Psoas muscle (tissue), 8 donors: ENCODE results near the gene HTR3B. TPM values are rescaled to one million over a fixed set of nuclear protein-coding genes. Genes with fewer than 3 reads are reported as not detected.

Experiments
- ATAC-seq, 4 donors: fragments of 200-7000 bp; cut with Tn5 transposase; one replicate each; pipeline ENCODE4 v1.9.1; 2020; ENCODE audit warnings: moderate library complexity in 3 of 4, mild to moderate bottlenecking in 2 of 4
- DNase-seq, 2 donors: peaks; one replicate each; pipeline ENCODE4 v3.0.0-alpha.2; 2020
- H3K27ac ChIP-seq: fragments of 200-600 bp; one replicate; pipeline ENCODE4 v1.8.0; 2022
- H3K27me3 ChIP-seq, 3 donors: fragments of 200-600 bp in 1 of 3; one replicate each; pipeline versions ENCODE4 v1.6.1 to v1.8.0; 2013 to 2022; ENCODE audit warnings: low read length in 2 of 3, mild to moderate bottlenecking in 2 of 3, moderate library complexity in 1 of 3; ENCODE audit not compliant: insufficient read depth in 3 of 3
- H3K36me3 ChIP-seq, 2 donors: fragments of 200-600 bp in 1 of 2; one replicate each; pipeline versions ENCODE4 v1.6.1 to v1.8.0; 2013 to 2022; ENCODE audit warnings: low read depth in 1 of 2, mild to moderate bottlenecking in 1 of 2, moderate library complexity in 1 of 2; ENCODE audit not compliant: insufficient read depth in 1 of 2
- H3K4me1 ChIP-seq: fragments of 200-600 bp; one replicate; pipeline ENCODE4 v1.8.0; 2022
- H3K4me3 ChIP-seq: fragments of 200-600 bp; one replicate; pipeline ENCODE4 v1.8.0; 2022; ENCODE audit warnings: mild to moderate bottlenecking
- H3K9me3 ChIP-seq: fragments of 200-600 bp; one replicate; pipeline ENCODE4 v1.8.0; 2022
- CTCF ChIP-seq: fragments of 200-600 bp; IDR thresholded peaks from one replicate; pipeline ENCODE4 v1.8.0; 2022; ENCODE audit warnings: antibody characterized with exemption
- WGBS, 3 donors: extraction: QIAGEN DNeasy Blood & Tissue Kit; methylation state at CpG; one replicate each; pipeline versions ENCODE4 v1.1.6 to v1.1.7; 2013; 5-methylcytosine and 5-hydroxymethylcytosine counted together
- intact Hi-C, 2 donors: fragments of 100-400 bp; cut with DNase I; formaldehyde crosslinking; loops; one replicate each; pipeline versions ENCODE4 v1.11.0 to v1.14.2; 2022
- polyA plus RNA-seq, 3 donors: library from polyadenylated mRNA; stranded (reverse); fragments of 200-250 nt; gene quantifications; one replicate each; pipeline ENCODE4 v1.2.3, GENCODE V29; 2013
- total RNA-seq, 4 donors: library from RNA; stranded (reverse); fragmentation: NEBNext Ultra II Directional in 2 of 4; extraction: Animal tissue kit (Norgen Biotek cat#: 25700) in 2 of 4; gene quantifications; one replicate each; pipeline versions ENCODE4 v1.2.1 to v1.2.4, GENCODE V29; 2021 to 2023
- donor health status: healthy with polysubstance abuse.
- donor health status: DM: no; HTN: no; CAD: no; lungs with moderate emphysema.
- donor health status: Bipolar disorder and iron deficiency.
- donor health status: healthy.
- donor health status: DM: yes; HTN: yes; CAD: no.
- donor health status: DM: no; HTN: no; CAD: no.
- donor health status: DM: no; HTN: no; CAD: no.
- donor health status: DM: yes; HTN: yes; CAD: no.

The HTR3B gene
- total and polyA plus RNA-seq, 7 donors = 0.01 TPM; not detected in 6

- H3K9me3 ChIP-seq = no peaks in the 10 kb centered on the region
- H3K27ac ChIP-seq = no peak overlapping the region
- TF ChIP-seq CTCF = no peak
- WGBS, 3 donors = 81 to 85% (median 84%) methylated on average over 18 of the region's 18 CpGs
- H3K27me3 ChIP-seq = peaks cover 0 to 13% (median 7%) of the 10 kb centered on the region in 3 donors
- no peaks in the 10 kb centered on the region for H3K36me3 ChIP-seq
- H3K4me1 ChIP-seq = no peaks in the 10 kb centered on the region
- DNase-seq (no peak), ATAC-seq (no peak)
- no peak overlapping the region for H3K4me3 ChIP-seq
- intact Hi-C loops = no loop called here
Observed at GRCh38 chr11:113986351-113987140, 82.0 kb downstream of the HTR3B start.

- Histone ChIP-seq H3K9me3 (no peaks in the 10 kb centered on the region), H3K27ac (no peak overlapping the region), H3K36me3 (no peaks in the 10 kb centered on the region), H3K4me1 (no peaks in the 10 kb centered on the region), H3K4me3 (no peak overlapping the region), H3K27me3 (peaks cover 0 to 13% (median 2%) of the 10 kb centered on the region in 3 donors)
- intact Hi-C loops = no loop called here
- TF ChIP-seq CTCF = no peak
- ATAC-seq (no peak), DNase-seq (no peak)
- WGBS, 3 donors = 67 to 71% (median 69%) methylated on average over 15 of the region's 15 CpGs
Observed at GRCh38 chr11:113989381-113989780, 84.8 kb downstream of the HTR3B start.

- Histone ChIP-seq H3K27me3 (peaks cover 0 to 13% (median 2%) of the 10 kb centered on the region in 3 donors), H3K4me3 (no peak overlapping the region), H3K9me3 (no peaks in the 10 kb centered on the region), H3K4me1 (no peaks in the 10 kb centered on the region), H3K36me3 (no peaks in the 10 kb centered on the region), H3K27ac (no peak overlapping the region)
- ATAC-seq = no peak
- no peak for TF ChIP-seq CTCF
- WGBS, 3 donors = 60 to 66% (median 63%) methylated on average over 2 of the region's 2 CpGs
- intact Hi-C loops = loop anchor here in 1 of 2 donors (5.0 kb wide), 1 partner anchor 272 kb away; no protein-coding TSS in a partner anchor
- DNase-seq = no peak
Observed at GRCh38 chr11:113989916-113990315, 85.3 kb downstream of the HTR3B start.

- 3 to 11% (median 4%) methylated on average over 4 of the region's 4 CpGs for WGBS, 3 donors
- TF ChIP-seq CTCF = no peak
- peaks cover 0 to 13% (median 2%) of the 10 kb centered on the region in 3 donors for H3K27me3 ChIP-seq
- no peaks in the 10 kb centered on the region for H3K36me3 ChIP-seq
- intact Hi-C loops = loop anchor here in 1 of 2 donors (5.0 kb wide), 1 partner anchor 271 kb away; no protein-coding TSS in a partner anchor
- H3K9me3 ChIP-seq = no peaks in the 10 kb centered on the region
- H3K27ac ChIP-seq = no peak overlapping the region
- DNase-seq = no peak
- ATAC-seq = peak in 1 of 4 donors; percentile 38
- no peaks in the 10 kb centered on the region for H3K4me1 ChIP-seq
- no peak overlapping the region for H3K4me3 ChIP-seq
Observed at GRCh38 chr11:113991170-113991569, 86.6 kb downstream of the HTR3B start.
